Keratinocyte (primary cell): ENCODE data around the gene PNMA6F. TPM values are rescaled to one million over a fixed set of nuclear protein-coding genes. Genes with fewer than 3 reads are reported as not detected.
A peak's percentile ranks its signal among the peaks of the same experiment; 100 is the strongest.
"Not testable (repeated sequence)": the region's sequence is repeated elsewhere in the genome, so short reads cannot be mapped to it uniquely, and the experiment has no call there.

Experiments
- DNase-seq: peaks from one replicate; pipeline ENCODE4 v3.0.0-alpha.2; 2011; ENCODE audit warnings: low read depth, missing footprints, low spot score
- FAIRE-seq: peaks from 2 replicates; lab custom pipeline; 2011; peaks lifted over from hg19 to GRCh38; lab: Jason Lieb, UNC
- H2AFZ ChIP-seq: 2 replicates; pipeline ENCODE4 v1.6.0; 2012; ENCODE audit warnings: low read length, control low read depth, inconsistent platforms; ENCODE audit not compliant: control insufficient read depth
- H3K27ac ChIP-seq: 2 replicates; pipeline ENCODE4 v1.5.1; 2011; ENCODE audit warnings: low read length; ENCODE audit not compliant: control insufficient read depth, insufficient read depth
- H3K27me3 ChIP-seq: 3 replicates; pipeline ENCODE4 v1.6.0; 2011; ENCODE audit warnings: low read length; ENCODE audit not compliant: control insufficient read depth, insufficient read depth; ENCODE audit errors: extremely low read depth
- H3K36me3 ChIP-seq, 2 experiments: 2 replicates in 1 of 2; 3 replicates in 1 of 2; pipeline ENCODE4 v1.5.1; 2011; ENCODE audit warnings: low read length in 2 of 2, mild to moderate bottlenecking in 1 of 2; ENCODE audit not compliant: control insufficient read depth in 2 of 2, insufficient read depth in 2 of 2; ENCODE audit errors: extremely low read depth in 1 of 2
- H3K4me1 ChIP-seq: 3 replicates; pipeline ENCODE4 v1.5.1; 2011; ENCODE audit warnings: low read length; ENCODE audit not compliant: control insufficient read depth, insufficient read depth; ENCODE audit errors: extremely low read depth
- H3K4me2 ChIP-seq: 3 replicates; pipeline ENCODE4 v1.6.0; 2011; ENCODE audit warnings: low read depth, low read length; ENCODE audit not compliant: control insufficient read depth, insufficient read depth; ENCODE audit errors: extremely low read depth
- H3K4me3 ChIP-seq, 3 experiments: fragments of 200-600 bp in 1 of 3; sonication (generic) in 1 of 3; 2 replicates in 2 of 3; 3 replicates in 1 of 3; pipeline ENCODE4 v1.5.1; 2011 to 2016; ENCODE audit warnings: low read length in 3 of 3, mild to moderate bottlenecking in 3 of 3, control low read depth in 2 of 3, inconsistent platforms in 1 of 3, low read depth in 1 of 3, mixed read lengths in 1 of 3, mixed run types in 1 of 3, moderate library complexity in 1 of 3; ENCODE audit not compliant: control insufficient read depth in 2 of 3, insufficient read depth in 2 of 3; ENCODE audit errors: extremely low read depth in 1 of 3
- H3K79me2 ChIP-seq: 2 replicates; pipeline ENCODE4 v1.6.0; 2012; ENCODE audit warnings: low read length; ENCODE audit not compliant: control insufficient read depth, insufficient read depth
- H3K9ac ChIP-seq: 3 replicates; pipeline ENCODE4 v1.6.0; 2011; ENCODE audit warnings: low read length; ENCODE audit not compliant: control insufficient read depth, insufficient read depth; ENCODE audit errors: extremely low read depth
- H3K9me1 ChIP-seq: 3 replicates; pipeline ENCODE4 v1.6.0; 2011; ENCODE audit warnings: low read length; ENCODE audit not compliant: control insufficient read depth, insufficient read depth; ENCODE audit errors: extremely low read depth
- H3K9me3 ChIP-seq: 2 replicates; pipeline ENCODE4 v1.5.1; 2012; ENCODE audit warnings: low read depth, low read length; ENCODE audit not compliant: control insufficient read depth
- H4K20me1 ChIP-seq: 3 replicates; pipeline ENCODE4 v1.6.0; 2011; ENCODE audit warnings: low read length; ENCODE audit not compliant: control insufficient read depth, insufficient read depth; ENCODE audit errors: extremely low read depth
- CTCF ChIP-seq, 3 experiments: IDR thresholded peaks in 1 of 3; conservative IDR thresholded peaks in 1 of 3; optimal IDR thresholded peaks in 1 of 3; 2 replicates in 2 of 3; 3 replicates in 1 of 3; pipeline versions ENCODE3 to v1.5.1; 2011; ENCODE audit warnings: low read length in 3 of 3, mild to moderate bottlenecking in 3 of 3, moderate library complexity in 2 of 3, control low read depth in 1 of 3, inconsistent platforms in 1 of 3; ENCODE audit not compliant: insufficient read depth in 2 of 3; ENCODE audit errors: extremely low read depth in 1 of 3
- EZH2 ChIP-seq: IDR thresholded peaks from one replicate; pipeline ENCODE4 v1.6.1; 2012; ENCODE audit warnings: inconsistent platforms, mild to moderate bottlenecking, low read length, moderate library complexity
- dilution Hi-C: fragments of 300-500 bp; cut with MboI; formaldehyde crosslinking; loops from one replicate; pipeline ENCODE4 v1.7.0; 2020; ENCODE audit warnings: low sequenced_read_pairs; ENCODE audit not compliant: extremely low pct_ligation_motif_present
- polyA plus RNA-seq, 5 experiments: library from polyadenylated mRNA; depleted of rRNA in 3 of 5; stranded (reverse) in 3 of 5; stranded (forward) in 1 of 5; unstranded in 1 of 5; fragments of >200 nt; gene quantifications; 1 replicate in 1 of 5; 2 replicates in 3 of 5; 3 replicates in 1 of 5; pipeline versions ENCODE4 v1.2.1 to v1.2.3, GENCODE V29; 2011 to 2012; ENCODE audit warnings: missing spikeins in 2 of 5, low read depth in 1 of 5, low replicate concordance in 1 of 5

Gene PNMA6F
- polyA plus RNA-seq, 1 donor (not counting 4 experiments of a cell fraction or from before 2014, with no cell fraction given): not detected

- no peak overlapping the region for H3K4me2 ChIP-seq
- no peaks in the 10 kb centered on the region for H3K9me1 ChIP-seq
- no peak for FAIRE-seq
- H3K36me3 ChIP-seq: no peaks in the 10 kb centered on the region
- no peaks in the 10 kb centered on the region for H3K9me3 ChIP-seq
- dilution Hi-C loops: no loop called here
- no peaks in the 10 kb centered on the region for H4K20me1 ChIP-seq
- H3K27ac ChIP-seq: no peak overlapping the region
- H3K4me1 ChIP-seq: no peaks in the 10 kb centered on the region
- no peak overlapping the region for H3K9ac ChIP-seq
- H3K4me3 ChIP-seq: no peak overlapping the region
- H3K27me3 ChIP-seq: no peaks in the 10 kb centered on the region
- TF ChIP-seq CTCF (optimal IDR thresholded peaks at IDR 0.05 in 1 of 3, IDR thresholded peaks at IDR 0.05 in 1 of 3, conservative IDR thresholded peaks at IDR 0.05 in 1 of 3; ENCODE audit: extremely low read depth in 1 of 3, insufficient read depth in 2 of 3, low read length in 3 of 3) (no peak), EZH2 (no peak)
- H2AFZ ChIP-seq: no peak overlapping the region
- no peak for DNase-seq
- H3K79me2 ChIP-seq: no peaks in the 10 kb centered on the region
These were observed 24.2 kb downstream of the PNMA6F start for GRCh38 chrX:153297376-153297775.

- FAIRE-seq: peak; percentile 9
These were observed 28.0 kb downstream of the PNMA6F start for GRCh38 chrX:153293485-153294071.

GRCh38 chrX:153288807-153289206 lies 32.8 kb downstream of the PNMA6F start:
- H3K4me2 ChIP-seq, H2AFZ ChIP-seq, DNase-seq, H3K4me3 ChIP-seq, FAIRE-seq, H3K9ac ChIP-seq, H3K36me3 ChIP-seq, H3K79me2 ChIP-seq, H3K9me3 ChIP-seq, H3K4me1 ChIP-seq, H4K20me1 ChIP-seq, dilution Hi-C loops, H3K27me3 ChIP-seq, H3K9me1 ChIP-seq, H3K27ac ChIP-seq: not testable (repeated sequence)

More at GRCh38 chrX:153293485-153294071, 28.0 kb downstream of the PNMA6F start:
- H3K4me1 ChIP-seq, H3K27me3 ChIP-seq, H3K9ac ChIP-seq, H3K4me3 ChIP-seq, H4K20me1 ChIP-seq, H3K9me1 ChIP-seq, H3K79me2 ChIP-seq, H3K36me3 ChIP-seq, H3K27ac ChIP-seq, H2AFZ ChIP-seq, H3K4me2 ChIP-seq, dilution Hi-C loops, H3K9me3 ChIP-seq, DNase-seq: not testable (repeated sequence)

GRCh38 chrX:153285678-153286077 lies 35.9 kb downstream of the PNMA6F start:
- H3K4me2 ChIP-seq, H3K36me3 ChIP-seq, H3K9me1 ChIP-seq, H4K20me1 ChIP-seq, H2AFZ ChIP-seq, H3K27ac ChIP-seq, H3K9ac ChIP-seq, H3K4me3 ChIP-seq, H3K79me2 ChIP-seq, H3K27me3 ChIP-seq, H3K4me1 ChIP-seq, DNase-seq, dilution Hi-C loops, H3K9me3 ChIP-seq: not testable (repeated sequence)
- FAIRE-seq: peak; percentile 20
